ENCODE measurements around the gene UBR4.
A peak's percentile ranks its signal among the peaks of the same experiment; 100 is the strongest.

The UBR4 gene

DNA sequence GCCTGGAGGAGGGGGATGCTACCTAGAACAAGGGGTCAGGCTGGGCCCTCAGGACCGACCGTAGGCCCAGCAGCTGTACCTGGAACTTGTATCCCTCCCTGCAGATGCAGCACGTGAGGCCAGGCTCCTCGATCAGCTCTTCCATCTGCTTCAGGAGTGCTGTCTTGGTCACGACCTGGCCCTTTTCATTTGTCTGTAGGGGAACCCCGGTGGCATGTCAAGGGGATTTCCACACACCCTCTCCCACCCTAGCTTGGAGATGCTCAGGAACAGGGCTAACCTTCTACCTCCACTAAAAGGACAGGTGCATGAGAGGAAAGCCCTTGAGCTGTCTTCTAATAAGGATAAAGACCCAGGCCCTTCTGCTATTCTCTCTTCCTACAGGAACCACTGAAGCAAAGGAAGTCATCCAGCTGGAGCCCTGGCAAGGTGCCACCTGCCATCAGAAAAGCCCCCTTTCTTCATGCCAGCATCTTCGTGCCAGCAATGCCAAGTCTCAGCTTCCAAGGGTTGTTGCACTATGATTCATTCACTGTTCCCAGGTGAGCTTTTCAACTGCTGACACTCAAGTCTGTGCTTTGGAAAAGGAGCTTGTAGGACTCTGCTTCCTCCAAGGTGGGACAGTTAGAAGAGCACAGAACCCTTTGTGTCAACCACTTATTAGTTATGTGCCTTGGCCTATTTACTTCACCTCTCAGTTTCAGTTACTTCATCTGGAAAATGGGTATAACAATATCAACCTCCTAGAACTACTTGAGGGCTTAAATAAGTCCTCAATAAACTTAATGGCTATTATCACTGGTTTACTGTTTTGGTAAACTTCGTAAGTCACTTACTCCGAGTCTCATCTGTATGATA, 122.1 kb downstream of the UBR4 start:
- DNase-seq, result no peak

DNA sequence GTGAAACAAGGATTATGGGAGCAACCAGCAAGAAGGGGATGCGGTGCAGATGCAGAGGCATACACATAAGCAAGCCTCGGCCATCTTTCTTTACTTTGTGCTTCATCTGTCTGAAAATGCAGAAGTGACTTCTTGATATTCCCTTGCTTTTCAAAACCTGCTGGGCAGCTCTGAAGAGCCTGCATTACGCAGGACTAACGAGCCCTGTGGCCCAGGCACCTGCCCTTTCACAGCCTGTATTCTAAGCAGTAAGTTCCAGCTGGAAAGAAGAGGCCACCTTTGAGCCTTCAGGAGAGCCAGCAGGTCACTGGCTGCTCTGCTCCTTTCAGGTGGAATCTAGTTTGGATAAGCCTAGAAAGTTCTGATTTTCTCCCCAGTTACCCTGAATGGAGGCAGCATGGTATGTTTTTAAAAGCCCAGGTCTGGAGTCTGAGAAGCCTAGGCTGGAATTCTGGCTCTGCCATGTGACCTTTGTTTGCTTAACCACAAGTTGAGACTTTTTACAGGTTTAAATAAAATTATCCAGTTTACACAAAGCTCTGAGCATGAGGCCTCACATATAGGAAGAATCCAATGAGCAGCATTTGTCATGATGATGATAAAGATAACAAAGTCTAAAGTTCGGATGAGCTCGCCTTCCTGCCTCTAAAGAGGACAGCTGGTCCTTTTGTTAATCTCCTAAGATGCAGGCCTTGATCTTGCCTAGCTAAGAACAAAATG, 122.9 kb downstream of the UBR4 start:
- no peak for DNase-seq

DNA sequence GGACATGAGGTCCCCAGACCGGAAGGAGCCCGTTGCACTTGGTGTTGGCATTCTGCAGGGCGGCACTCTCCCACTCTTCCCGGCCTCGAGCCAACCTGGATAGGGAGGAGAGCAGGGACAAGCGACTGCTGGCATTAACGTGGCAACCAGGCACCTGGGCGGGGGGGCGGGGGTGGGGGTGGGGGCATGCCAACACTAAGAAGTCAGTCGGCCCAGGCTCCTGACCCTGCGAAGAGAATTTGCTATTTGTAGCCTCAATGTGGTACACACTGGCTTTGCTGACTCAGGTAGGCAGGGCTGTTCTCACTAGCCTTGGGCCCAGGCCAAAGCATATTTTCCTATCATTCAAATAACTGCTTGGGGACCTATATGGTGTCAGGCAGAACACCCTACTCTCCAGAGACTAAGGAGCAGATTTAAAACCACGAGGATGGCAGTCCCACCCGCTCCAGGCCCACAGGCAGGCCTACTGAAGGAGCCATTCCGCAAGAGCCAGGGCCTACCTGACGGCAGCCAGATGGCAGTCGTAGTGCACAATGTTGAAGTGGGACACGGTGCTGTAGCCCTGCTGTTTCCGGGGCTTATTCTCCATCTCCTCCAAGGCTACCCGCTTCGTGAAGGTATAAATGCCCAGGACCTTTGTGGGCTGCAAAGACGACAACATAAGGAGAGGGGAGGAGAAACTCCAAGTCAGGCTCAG, 123.7 kb downstream of the UBR4 start:
- DNase-seq, result no peak

DNA sequence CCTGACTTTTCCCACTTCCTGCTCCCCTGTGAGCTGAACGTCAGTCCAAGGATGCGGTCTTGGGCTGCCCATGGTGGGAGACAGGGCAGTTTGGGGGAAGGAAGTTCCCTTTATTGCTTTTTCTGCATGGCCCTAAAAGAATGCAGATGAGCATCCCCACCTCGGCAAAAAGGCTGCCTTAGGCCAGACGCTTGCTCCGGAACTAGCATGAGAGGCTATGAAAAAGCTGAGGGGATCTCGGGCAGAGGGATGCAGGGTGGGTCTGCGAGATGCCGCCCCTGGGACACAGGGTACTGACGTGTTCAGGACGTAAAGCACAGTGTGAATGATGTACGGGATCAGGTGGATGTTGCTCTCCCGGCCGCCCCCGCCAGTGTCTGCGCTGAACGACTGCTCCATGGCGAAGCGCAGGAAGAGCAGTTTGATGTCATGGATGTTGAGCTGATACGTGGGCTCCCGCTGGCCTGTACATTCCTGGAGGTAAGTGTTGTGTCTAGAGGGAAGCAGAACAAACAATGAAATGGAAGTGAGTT, 125.8 kb downstream of the UBR4 start:
- DNase-seq, result no peak

DNA sequence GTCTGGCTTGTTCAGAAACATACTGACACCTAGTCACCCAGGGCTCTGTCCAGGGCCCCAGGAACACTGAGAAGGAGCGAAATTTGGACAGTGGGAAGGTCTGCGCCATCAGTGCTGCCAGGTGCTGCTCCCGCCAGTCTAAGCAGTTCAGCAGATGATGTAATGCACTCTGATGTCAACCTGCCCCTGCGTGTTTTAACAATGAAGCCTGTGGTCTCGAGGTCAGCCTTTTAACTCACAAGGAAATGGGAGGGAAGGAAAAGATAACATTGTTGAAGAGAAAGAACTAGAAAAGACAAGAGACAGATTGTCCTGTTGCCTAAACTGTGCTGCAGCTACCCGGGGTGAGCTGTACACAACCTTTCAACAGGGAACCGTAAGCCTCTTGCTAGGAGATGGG, 127.0 kb downstream of the UBR4 start:
- no peak for DNase-seq

DNA sequence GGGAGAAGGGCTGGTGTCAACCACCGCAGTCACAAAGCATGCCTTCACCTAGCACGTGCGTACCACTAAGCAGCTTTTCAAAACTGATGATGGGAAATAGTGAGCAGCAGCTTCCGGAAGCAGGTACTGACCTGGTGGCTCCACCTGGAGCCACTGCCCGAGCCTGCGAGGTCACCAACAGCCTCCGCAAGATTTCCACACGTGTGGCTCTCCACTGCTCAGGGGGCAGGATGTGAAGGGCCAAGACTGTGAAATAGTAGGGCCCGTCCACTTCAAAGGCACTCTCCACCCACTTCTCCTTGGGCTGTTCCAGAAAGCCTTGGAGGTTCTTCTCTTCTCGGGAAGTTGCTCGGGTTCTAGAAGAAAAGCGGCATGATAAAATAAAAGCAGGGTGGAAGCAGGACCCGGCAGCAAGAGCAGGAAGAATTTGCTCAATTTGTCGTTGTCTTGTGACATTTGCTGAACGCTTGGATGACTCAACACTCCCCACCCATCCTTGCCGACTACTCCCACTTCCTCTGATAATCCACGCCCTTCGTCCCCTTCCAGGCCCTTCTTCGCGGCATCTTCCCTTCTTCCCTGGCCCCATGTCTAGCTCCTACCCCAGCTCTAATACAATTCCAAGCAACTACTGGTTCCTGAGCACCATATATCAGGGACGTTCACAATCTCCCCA, 128.7 kb downstream of the UBR4 start:
- no peak for DNase-seq

DNA sequence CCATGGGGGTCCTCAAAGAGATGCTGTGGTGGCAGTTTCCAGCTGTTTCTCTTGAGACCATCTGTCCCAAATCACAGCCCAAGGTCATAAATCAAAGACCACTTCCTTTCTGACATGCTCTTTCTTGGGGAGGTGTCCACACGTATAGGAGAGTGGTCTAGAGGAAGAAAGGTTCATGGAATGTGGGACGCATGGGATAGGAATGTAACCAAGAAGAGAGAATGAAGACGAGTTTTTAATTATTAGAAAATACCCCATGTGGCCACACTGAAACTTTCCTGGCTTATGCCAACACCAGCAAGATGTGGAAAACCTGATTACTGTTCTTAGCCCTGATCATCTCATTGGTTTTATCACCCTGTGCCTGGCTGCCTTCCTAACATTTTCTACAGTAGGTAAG, 129.3 kb downstream of the UBR4 start:
- DNase-seq, result no peak

DNA sequence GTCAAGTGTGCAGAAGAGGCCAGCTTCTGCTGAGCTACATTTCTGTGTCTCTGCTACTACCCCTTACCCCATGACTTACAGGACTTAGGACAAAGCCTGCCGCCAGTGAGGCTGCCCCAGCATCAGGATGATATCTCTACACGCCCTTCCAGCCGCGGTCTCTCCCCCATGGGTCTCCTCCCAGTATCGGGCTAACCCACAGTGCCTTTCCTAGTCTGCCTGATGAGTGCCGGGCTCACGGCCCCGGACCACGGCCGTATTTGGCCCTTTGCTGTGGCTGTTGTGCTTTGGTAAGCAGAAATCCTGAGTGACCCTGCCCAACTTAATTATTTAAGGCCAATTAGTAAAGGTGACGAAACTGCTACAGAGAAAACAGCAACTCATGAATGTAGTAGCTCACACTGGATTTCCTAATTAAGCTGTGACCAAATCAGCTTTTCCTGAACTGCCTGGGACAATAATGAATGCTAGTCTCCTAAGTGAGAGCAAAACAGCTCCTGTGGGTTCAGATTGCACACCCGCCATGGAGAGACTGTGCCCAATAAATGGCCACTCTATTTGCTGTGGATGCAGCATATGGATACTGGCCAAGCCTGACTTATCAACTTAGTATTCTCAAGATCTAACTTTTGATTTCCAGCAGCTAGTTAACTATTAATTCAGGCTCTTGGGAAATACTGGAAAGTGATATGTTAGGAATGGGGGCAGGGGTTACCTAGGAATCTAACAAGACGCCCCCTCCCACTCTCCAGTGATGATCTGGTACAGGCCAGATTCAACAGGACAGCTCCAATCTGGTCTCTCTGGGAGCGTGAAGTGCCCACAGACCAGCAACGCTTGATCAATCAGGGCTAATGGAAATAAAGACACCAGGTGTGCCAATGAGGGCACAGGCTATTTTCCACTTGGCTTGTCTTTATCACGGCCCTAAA, 130.3 kb downstream of the UBR4 start:
- DNase-seq, result no peak

DNA sequence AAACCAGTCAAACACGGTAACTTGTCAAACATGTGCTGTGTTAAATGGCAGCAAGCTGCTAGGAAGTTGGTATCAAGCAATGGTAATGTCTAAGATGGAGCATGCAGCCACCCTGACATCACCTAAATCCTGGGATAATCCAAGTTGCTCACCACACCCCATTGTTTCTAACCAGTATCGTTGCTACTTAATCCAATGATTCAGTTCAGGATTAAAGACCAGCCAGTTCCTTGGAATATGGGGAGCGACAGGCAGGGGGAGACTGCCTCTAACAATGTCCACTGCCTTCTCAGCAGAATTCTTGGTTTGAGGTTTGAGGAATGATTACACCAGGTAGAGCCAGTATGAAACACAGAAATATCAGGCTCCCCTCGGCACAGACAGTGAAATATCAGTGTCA, 131.5 kb downstream of the UBR4 start:
- no peak for DNase-seq

DNA sequence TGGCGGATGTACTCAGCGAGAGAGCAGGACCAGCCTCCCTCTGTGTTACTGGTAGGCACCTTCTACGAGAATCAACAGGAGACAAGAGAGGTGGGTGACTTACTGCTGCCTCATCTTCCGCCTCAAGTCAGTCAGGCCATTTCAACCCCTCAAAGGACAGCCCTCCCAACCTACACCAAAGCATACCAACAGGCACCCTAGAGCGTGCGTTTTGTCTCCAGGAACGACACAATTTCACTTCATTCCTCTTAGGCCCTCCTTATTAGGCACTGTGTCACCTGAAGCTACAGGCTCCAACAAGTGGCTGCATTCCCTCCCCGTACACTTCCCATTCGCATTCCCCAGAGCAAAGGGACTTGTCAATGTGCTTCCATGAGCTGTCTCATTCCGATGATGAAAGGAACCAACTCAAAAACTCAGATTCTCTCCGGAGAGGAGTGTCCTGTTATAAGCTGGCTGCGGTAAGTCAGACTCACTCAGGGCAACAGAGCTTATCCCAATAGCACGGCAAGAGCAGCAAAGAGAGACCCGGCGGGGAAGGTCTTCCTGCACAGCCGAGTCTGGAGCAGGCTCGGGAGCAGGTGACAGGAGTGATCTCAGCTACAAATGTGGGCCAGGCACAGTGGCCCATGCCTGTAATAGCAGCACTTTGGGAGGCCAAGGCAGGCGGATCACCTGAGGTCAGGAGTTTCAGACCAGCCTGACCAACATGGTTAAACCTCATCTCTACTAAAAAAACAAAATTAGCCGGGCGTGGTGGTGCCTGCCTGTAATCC, 133.0 kb downstream of the UBR4 start:
- no peak for DNase-seq

DNA sequence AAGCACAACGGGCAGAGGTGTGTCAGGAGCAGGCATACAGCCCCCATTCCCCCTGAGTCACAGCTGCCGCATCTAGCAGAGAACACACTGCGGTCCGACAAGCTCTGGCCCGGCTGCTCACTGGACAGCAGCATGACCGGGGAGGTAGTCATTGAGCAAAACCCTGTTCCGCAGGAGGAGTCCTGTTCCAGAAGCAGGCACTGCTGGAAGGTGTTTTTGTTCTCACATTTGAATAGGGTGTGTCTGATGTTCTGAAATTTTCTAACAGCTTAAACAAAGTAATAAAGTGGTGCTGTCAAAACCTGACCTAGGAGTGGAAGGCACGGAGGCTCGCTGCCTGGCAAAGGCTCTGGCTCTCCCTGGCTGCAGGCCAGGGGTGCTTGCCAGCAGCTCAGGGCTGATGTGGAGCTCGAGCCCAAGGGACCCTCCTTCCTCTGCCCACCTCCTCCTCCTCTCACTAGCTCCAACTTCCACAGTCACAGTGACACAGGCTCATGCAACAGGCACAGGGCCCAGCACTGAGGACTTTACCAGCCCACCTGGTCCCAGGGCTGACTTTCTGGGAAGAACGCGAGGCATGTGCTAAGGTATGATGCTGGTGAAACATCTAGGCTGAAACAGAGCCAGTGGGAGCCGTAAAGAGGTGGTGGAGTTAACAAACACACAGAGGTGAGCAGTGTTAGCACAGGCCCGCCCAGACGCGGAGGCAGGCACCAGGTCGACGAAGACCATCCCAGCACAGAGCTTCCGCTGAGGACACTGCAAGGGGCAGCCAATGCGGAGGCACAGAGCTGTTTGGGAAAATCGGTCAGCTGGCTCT, 135.0 kb downstream of the UBR4 start:
- peak in 2 of 6 experiments; percentile 54 to 56 for DNase-seq

DNA sequence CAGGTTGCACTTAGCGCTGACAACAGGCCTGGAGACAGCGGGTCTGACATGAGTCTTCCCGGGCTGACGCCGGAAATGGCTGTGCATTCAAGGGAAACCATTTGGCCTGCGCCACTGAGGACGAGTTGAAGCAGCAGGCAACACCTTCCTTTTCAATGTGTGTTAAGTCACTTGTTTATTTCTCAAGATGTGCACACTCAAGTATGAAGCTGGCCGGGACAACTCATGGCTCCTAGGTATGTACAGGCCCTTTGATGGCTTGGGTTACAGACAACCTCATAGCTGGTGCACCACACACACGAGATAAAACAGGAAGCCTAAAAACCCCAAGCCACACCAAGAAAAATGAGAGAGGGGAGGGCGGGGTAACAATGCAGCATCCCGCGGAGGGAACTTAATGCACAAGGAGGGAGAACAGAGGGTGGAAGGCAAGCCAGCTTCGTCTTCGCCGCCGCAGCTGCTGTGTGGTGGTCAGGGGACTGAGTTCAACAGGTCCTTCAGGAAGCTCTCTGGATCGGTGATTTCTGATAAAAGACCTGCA, 135.6 kb downstream of the UBR4 start:
- peak; percentile 46 to 89 (median 75) for DNase-seq

DNA sequence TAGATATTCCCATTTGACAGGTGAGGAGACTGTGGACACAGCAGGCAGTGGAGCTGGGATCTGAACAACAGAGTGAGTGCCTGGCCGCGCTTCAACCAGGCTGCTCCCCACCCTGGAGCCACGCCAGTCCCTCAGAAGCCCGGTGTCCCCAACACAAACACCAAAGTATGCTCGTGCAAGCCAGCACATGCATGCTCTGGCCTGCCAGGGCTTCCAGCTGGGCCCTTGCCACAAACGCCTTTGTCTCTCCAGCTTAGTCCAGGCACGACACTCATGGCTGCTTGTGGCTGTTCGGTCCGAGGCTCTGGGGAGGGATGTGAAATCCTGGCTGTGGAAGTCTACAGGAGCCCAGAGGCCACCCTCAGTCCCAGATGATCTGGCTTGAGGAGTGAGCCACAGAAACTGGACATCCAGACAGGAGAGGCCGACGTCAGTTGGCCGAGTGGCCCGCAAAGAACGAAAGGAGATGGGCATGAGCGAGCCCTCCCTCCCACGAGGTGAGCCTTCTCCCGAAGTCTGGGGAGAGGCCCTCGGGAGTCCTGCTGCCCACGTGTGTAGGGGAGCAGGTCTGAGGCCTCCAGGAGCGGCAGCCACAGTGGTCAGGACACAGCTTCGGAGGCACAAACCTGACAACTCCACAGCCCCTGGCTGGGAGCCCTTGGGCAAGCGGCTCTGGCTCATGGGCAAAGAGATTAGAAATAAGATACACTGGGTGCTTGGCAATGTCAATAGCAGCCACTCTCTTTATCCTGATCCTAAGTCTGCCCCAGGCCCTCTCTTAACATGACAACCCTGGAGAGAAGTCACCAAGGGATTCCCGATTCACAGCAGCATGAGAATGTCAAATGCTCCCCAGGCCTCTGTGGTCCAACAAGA, 136.5 kb downstream of the UBR4 start:
- no peak for DNase-seq

DNA sequence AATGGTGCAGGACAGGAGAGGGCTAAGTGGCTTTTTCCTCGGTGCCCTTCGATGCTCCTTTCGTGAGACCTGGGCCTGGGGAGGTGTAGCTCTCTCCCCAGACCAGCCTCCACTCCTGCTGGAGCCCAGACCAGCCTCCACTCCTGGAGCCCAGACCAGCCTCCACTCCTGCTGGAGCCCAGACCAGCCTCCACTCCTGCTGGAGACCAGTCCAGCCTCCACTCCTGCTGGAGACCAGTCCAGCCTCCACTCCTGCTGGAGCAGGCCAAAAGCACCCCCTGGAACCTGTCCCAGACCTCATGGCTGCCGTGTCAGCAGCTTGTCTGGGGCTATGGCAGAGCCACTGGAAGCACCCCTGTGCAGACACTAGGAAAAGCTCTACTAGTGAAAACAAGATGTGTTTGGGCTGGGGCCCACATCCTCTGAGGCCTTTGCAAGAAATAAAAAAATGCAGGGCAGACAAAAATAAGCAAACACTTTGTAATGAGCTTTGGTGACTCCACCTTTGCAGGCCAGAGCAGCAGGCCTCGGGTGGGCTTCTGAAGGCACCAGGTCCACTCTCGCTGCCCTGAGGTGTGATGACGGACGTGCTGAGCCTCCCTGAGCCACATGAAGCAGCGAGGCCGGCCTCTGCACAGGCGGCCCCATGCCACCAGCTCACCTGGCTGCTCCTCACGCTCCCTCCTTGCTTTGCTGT, 137.6 kb downstream of the UBR4 start:
- peak in 2 of 6 experiments; percentile 14 to 17 for DNase-seq

DNA sequence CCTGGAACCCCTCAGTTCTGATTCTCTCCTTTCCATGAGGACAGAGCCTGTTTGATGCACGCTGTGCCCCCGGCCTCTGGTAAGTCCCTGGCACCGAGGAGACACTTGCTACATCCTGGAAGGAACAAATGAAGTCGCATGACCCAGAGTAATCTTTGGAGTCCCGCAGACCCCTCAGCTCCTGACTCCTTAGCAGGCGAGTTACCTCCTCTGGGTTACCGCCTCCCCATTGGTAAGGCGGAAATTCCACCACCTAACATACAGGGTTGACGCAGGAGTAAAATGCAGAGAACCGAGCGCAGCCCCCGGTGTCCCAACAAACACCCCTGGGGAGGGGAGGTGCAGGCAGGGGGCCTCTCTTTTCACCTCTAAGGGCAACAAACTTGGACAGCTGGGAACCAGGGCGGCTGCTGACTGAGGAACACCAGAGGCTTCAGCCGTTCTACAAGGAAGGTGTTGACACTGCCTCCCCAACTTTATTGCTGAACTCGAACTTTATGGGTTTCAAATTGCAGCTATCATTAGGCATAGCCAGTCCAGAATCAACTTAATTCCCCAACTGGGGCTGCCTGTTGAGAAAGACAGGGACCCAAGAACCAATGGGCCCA, 138.3 kb downstream of the UBR4 start:
- DNase-seq, result no peak

DNA sequence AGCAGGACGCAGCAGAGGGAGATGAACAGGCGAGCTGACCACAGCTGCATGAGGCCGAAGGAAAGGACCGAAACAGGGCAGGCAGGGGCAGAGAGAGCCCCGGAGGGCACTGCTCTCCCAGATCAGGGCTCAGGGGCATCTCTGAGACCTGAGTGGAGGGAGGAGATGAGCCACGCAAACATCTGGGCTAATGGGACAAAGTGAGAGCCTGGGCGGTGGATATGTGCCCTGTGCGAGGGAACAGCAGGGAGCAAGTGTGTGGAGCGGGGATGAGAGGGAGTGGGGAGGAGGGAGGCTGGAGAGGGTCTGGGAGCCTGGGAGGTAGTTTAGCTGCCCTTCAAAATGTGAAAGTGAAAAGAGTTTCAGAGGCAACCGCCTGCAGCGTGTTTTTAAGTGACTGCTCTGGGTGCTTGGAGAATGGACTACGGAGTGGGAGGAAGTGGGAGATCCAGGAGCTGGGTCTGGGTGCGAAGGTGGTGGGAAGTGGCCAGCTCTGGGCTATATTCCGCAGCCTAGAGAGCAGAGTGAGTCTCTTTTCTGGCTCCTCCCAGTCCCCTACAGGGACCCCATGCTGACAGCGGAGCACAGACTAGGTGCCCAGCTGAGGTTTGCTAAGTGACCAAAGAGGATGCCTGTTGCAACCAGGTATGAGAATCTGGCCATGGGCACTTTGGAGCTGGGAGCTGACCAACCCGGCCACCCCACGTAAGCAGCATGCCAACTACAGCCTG, 139.0 kb downstream of the UBR4 start:
- no peak for DNase-seq

DNA sequence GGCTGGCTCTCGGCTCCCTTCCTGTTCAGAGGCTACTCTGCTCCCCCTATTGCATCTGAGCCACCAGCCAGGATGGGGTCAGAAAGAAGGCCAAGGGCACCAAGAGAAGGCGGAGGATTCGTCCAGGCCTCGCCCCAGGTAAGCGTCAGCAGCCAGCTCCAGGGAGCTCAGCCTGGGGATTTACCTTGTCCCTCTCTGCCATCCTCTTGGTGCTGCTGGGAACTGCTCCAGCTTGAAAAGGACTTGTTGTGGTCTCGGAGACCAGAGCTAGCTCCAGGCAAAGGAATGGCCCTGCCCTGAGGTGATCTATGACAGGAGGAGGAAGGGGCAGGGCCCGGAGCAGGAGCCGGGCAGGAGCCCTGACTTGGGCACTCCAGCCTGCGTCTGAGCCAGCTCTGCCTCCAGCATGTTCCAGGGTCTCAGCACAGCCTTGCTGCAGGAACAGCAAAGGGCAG, 139.8 kb downstream of the UBR4 start:
- no peak for DNase-seq

All from stimulated activated naive CD4-positive, alpha-beta T cell (primary cell).